ENCODE results near the gene SERPINA4.

Gene SERPINA4

GRCh38 chr14:94613720-94614644, 52.7 kb downstream of the SERPINA4 start:
- no peak for DNase-seq (ENCODE audit: low read depth in 1 of 2, low spot score in 1 of 2)

- no peak for DNase-seq (ENCODE audit: low read depth in 1 of 2, low spot score in 1 of 2)
Measured at GRCh38 chr14:94614802-94615201, 53.6 kb downstream of the SERPINA4 start.

GRCh38 chr14:94615254-94615653, 54.0 kb downstream of the SERPINA4 start:
- DNase-seq (ENCODE audit: low read depth in 1 of 2, low spot score in 1 of 2), result no peak

- no peak for DNase-seq (ENCODE audit: low read depth in 1 of 2, low spot score in 1 of 2)
Measured at GRCh38 chr14:94615823-94616570, 54.8 kb downstream of the SERPINA4 start.

- DNase-seq (ENCODE audit: low read depth in 1 of 2, low spot score in 1 of 2), result no peak
Measured at GRCh38 chr14:94617366-94617941, 56.2 kb downstream of the SERPINA4 start.

- no peak for DNase-seq (ENCODE audit: low read depth in 1 of 2, low spot score in 1 of 2)
Measured at GRCh38 chr14:94617988-94618822, 57.0 kb downstream of the SERPINA4 start.

- DNase-seq (ENCODE audit: low read depth in 1 of 2, low spot score in 1 of 2), result no peak
Measured at GRCh38 chr14:94619297-94619696, 58.1 kb downstream of the SERPINA4 start.

Measured in activated CD4-positive, alpha-beta T cell treated with anti-CD3 and anti-CD28 coated beads, Interleukin-2, amount 50 U/mL, for 24 hours (primary cell).